ENCODE measurements around the gene ADAM10. TPM values are rescaled to one million over a fixed set of nuclear protein-coding genes. Genes with fewer than 3 reads are reported as not detected.
A peak's percentile ranks its signal among the peaks of the same experiment; 100 is the strongest.

ADAM10 gene
- polyA plus RNA-seq, 3 donors = 240 to 277 (median 243) TPM

DNA sequence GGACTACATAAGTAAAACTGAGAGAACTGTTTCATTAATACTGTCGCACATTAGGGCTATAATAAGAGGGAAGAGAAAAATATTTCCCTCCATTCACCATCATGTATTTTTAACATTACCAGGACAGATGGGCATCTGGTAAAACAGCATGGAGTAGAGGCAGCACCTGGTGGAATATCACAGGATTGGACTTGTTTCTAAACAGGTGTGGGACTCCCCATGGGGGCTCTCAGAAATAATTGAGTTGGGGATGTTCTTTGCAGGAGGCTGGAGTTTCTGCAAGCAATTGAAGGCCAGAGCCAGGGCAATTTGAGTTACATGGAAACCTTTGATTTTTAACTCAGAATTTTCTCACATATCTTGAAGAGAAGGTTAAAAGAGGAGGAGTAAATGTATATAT is 13.2 kb upstream of the ADAM10 start:
- no peak for DNase-seq (ENCODE audit: extremely low read depth in 1 of 11, low read depth in 9 of 11, low spot score in 4 of 11)

DNA sequence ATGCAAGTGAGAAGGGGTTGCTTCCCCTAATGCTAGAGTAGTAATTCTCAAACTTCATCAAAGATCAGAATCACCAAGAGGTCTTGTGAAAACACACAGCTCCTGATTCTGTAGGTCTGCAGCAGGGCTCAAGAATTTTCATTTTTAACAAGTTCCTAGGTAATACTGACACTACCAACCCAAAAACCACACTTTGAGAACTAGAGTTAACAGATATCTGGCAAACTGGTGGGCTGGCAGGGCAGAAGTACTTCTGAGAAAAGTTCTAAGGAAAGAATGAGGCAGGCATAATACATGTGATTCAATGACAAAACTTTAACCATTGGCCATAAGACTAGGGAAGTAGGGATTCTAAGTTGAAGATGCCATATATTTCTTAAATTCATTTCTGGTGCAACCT is 12.8 kb upstream of the ADAM10 start:
- DNase-seq (ENCODE audit: extremely low read depth in 1 of 11, low read depth in 9 of 11, low spot score in 4 of 11) = no peak

DNA sequence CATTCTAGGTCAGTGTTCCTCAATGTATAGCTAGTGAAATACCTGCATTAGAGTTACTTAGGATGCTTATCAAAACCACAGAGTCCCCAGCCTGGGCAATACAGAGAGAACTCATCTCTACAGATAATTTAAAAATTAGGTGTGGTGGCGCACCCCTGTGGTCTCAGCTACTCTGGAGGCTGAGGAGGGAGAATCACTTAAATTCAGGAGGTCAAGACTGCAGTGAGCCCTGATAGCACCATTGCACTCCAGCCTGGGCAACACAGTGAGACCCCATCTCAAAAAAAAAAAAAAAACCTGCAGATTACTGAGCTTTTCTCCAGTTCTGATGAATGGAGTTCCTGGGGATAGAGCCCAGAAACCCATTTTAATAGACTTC is 11.5 kb upstream of the ADAM10 start:
- DNase-seq (ENCODE audit: extremely low read depth in 1 of 11, low read depth in 9 of 11, low spot score in 4 of 11) = no peak

DNA sequence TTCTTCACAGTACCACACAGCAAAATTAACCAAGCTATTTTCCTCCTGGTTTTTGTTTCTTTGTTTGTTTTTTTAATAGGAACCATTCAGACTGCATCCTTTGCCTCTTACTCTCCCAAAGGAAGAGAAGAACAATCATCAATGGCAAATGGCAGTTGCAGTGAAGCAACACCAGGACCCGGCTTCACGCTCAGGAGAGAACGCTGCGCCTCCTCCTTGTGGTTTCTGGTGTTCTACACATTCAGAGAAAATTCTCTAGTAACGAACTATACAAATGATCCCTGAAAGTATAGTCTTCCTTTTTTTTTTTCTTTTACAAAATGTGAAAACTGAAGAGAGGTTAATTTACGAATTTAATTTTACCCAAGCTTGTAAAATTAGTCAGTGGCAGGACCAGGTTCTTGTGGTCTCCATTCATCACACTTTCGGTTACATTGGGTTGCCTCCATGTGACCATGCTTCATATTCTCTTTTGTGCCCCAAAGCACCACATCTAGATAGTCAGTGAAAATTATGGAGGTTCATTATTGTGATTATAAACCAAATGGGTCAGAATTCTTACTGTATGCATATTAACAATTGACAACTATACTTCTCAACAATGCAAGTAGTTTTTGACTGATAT is 11.0 kb upstream of the ADAM10 start:
- no peak for DNase-seq (ENCODE audit: extremely low read depth in 1 of 11, low read depth in 9 of 11, low spot score in 4 of 11)

DNA sequence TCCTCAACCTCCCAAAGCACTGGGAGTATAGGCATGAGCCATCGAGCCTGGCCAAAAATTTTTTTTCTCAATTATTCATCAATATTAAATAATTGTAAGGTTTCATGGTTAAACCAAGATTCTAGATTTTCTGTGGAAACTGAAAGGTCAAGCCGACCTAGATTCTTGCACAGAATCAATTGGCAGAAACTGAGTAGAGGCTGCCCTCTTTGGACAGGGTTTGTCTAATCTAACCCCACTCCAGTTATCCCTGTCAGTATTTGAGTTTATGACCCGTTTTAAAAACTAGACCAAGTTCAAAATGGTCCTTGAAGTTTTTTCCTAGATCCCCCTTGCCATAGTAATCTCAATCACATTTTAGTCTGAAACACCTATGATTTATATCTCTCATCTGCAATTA is 8.6 kb upstream of the ADAM10 start:
- DNase-seq (ENCODE audit: extremely low read depth in 1 of 11, low read depth in 9 of 11, low spot score in 4 of 11) = no peak

DNA sequence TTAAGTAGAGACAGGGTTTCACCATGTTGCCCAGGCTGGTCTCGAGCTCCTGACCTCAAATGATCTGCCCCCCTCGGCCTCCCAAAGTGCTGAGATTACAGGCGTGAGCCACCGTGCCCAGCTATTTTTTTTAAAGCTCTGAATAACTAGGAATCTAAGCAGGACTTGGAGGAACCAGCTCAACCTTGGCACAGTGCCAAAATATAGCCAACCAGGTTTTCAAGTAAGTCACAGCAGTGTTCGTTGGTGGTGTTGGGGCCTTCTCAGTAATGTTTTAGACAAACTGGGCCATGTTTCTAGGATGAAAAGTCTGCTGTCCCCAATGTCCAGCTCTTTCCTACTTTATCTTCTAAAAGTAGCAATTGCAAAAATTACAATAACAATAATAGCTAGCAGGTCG is 6.4 kb upstream of the ADAM10 start:
- DNase-seq (ENCODE audit: extremely low read depth in 1 of 11, low read depth in 9 of 11, low spot score in 4 of 11) = peak in 1 of 11 donors; percentile 27

DNA sequence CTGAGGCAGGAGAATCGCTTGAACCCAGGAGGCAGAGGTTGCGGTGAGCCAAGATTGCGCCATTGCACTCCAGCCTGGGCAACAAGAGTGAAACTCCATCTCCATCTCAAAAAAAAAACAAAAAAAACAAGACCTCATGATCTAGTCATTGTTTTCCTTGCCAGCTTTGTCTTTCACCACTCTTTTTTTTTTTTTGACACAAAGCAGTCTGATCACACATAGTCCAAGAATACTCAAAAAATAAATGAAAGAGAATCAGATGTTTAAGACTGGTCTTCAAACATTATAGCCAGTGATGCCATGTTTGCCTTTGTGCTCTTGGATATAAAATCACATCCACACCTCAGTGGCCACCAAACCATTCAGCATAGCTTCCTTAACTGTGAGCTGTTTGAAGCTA is 5.8 kb upstream of the ADAM10 start:
- no peak for DNase-seq (ENCODE audit: extremely low read depth in 1 of 11, low read depth in 9 of 11, low spot score in 4 of 11)

DNA sequence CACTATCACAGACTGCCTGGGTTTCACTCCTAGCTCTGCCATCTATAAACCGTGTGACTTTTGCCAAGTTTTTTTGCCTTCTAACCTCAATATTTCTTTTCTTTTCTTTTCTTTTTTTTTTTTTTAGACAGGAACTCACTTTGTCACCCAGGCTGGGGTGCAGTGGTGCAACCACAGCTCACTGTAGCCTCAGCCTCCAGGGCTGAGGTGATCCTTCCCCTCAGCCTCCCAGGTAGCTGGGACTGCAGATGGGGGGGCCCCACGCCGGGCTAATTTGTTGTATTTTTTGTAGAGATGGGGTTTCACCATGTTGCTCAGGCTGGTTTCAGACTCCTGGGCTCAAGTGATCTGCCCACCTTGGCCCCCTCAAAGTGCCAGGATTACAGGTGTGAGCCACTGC is 3.2 kb upstream of the ADAM10 start:
- DNase-seq (ENCODE audit: extremely low read depth in 1 of 11, low read depth in 9 of 11, low spot score in 4 of 11) = no peak

DNA sequence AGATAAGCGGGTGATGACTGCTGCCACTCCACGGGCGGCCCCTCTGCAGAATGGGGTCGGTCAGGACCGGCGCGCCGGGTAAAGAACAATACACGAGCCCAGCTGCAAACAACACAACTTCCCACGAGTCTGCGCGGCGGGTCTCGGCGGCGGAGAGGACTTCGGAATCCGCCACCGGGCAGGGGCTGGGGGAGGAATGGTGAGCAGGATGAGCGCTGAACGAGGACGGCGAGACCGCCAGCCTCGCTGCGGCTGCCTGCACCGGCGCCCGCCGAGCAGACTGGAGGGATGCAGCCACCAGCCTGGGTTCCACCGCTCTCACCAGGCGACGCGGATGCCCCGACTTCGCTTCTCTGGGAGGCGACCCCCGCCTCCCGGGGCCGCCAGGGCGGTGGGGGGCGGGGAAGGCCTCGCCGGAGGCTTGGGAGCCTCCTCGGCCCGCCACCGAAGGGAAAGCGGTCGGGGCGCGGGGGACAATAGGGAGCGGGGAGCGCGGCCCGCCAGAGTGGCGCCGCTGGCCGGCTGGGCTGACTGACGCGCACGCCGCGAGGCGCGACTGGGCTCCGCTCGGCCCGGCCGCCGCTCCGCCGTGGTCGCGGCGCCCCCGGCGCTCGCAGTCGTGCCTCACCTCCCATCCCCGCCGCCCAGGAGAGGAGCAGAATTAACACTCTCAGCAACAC is 515 bp downstream of the ADAM10 start:
- DNase-seq (ENCODE audit: extremely low read depth in 1 of 11, low read depth in 9 of 11, low spot score in 4 of 11) = peak in 6 of 11 donors; percentile 33 to 44 (median 42)

DNA sequence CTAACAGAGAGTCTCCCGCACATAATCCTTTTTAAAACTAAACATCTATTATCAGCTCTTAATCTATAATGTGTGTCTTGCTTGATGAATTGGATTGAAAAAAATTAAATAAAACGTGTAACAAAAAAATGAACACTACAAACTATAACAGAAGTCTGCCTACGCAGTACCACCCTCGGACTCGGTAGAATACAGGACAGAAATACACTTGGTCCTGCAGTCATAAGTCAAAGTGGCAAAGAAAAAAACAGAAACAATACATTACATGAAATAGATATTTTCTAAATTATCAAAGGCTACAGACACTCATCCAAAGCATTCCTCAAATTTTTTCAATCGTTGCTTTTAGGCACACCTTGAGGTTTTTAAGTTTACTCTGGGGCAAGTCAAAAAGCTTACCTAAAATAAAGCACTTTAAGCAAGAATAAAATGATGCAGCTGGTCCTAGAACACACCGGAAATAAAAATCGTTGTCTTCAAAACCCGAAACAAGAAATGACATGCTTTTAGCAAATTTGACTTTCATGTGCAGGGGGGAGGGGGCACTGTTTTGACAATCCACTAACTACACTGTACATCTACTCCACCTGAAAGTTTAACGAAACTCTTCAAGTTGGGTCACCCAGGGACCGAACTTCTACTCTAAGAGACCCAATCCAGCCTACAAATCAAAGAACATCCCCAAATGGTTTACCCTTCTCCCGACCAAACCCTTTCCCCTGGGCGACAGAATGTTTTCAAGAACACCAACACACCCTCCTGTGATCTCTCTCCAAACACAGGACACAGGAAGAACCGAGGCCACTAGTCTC is 1.3 kb downstream of the ADAM10 start:
- no peak for DNase-seq (ENCODE audit: extremely low read depth in 1 of 11, low read depth in 9 of 11, low spot score in 4 of 11)

DNA sequence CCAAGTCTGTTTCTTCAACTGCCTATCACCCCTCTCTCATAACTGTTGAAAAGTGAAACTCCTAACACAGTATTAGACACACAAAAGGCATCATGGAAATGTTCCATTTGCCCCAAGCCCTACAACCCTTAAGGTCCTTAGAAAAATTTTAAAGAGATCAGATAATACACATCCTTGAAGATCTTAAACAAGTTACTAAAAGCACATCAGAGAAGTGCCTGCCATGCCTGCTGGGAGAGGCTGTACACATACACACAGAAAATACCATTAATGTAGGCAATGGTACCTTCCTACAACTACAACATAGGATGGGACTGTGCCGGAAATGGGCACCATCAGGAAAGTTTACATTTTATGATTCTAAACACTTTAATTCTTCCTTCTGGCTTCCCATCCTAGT is 3.3 kb downstream of the ADAM10 start:
- no peak for DNase-seq (ENCODE audit: extremely low read depth in 1 of 11, low read depth in 9 of 11, low spot score in 4 of 11)

DNA sequence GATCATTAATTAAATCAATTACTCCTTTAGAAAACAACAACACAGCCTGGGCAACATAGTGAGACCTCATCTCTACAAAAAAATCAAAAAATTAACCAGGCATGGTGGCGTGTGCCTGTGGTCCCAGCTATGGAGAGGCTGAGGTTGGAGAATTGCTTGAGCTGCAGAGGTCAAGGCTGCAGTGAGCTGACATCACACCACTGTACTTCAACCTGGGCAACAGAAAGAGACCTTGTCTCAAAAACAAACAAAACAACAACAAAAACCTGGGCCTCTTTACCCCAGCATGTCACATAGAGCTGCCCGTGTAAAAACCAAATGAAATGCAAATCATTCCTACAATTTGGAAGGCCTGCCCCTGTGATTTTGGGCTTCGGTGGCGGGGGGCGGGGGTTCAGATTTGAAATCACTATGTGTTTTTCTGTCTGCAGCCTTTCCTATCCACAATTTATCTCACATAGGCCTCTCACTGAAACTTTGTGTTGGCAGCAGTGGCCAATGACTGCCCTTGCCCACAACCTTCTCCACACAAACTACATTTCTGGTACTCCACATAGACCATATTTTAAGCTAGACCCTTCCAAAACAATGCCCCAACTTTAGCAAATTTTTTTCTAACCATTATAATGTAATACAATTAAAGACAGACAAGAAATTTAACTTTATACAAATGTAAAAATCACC is 6.5 kb downstream of the ADAM10 start:
- DNase-seq (ENCODE audit: extremely low read depth in 1 of 11, low read depth in 9 of 11, low spot score in 4 of 11) = no peak

DNA sequence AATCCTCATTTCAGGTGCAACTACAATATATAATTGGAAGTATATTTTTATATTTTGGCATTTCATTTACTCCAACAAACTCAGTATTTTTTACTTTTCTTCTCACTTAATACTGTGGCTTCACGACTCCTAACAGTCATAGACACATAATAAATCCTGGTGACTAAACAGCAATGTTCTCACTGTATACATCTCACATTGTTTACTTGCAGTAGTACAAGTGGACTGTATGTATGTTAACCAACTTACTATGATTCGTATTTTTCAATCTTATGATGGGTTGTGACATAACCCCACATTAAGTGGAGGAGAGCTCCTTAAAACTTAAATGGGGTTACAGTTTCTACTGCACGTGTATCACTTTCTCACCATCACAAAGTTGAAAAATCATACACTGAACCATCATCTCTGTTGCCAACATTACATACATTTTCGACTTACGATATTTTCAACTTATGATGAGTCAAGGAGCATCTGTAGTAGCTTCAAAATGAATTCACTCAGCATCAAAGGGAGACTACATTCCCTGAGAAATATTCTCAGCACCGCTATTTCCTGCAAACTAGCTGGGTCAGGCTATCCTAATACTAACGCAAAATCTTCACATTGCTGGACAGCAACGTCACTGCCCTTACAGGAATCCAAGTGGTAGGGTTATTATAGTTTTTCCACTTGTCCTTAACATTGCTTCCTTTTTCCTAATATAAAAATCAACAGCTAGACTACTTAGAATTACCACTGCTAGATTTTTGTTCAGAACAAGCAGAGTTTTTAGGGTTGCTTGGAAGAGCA is 7.3 kb downstream of the ADAM10 start:
- no peak for DNase-seq (ENCODE audit: extremely low read depth in 1 of 11, low read depth in 9 of 11, low spot score in 4 of 11)

DNA sequence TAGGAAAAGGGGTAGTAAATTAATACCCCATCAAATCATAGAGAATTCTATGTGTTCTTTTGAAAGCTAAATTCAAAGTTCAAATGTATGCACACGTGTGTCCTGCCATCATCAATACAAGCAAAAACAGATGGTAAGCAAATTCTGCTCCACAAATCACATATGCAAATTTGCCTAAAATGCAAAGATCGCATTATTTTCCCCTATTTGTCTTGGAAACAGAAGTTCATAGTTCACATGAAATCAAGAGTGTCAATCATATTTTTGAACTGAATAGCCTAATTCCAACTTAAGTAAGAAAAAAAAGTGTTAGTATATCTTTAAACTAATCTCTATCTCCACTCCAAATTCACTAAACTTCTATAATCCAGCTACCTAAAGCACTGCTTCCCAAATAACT is 8.5 kb downstream of the ADAM10 start:
- DNase-seq (ENCODE audit: extremely low read depth in 1 of 11, low read depth in 9 of 11, low spot score in 4 of 11) = no peak

DNA sequence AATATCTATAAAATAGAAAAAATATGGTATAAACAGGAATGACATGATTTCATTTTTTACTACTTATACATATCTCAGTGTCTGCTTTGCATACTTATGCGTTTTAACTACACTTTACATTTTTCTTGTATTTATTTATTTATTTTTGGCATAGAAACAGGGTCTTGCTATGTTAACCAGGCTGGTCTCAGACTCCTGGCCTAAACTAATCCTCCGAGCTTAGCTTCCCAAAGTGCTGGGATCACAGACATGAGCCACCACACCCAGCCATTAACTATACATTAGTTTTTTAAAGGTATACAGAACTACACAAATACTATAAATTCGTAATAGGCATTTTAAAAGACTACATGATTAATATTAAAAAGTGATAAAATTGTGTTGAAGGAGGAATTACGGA is 9.1 kb downstream of the ADAM10 start:
- DNase-seq (ENCODE audit: extremely low read depth in 1 of 11, low read depth in 9 of 11, low spot score in 4 of 11) = no peak

DNA sequence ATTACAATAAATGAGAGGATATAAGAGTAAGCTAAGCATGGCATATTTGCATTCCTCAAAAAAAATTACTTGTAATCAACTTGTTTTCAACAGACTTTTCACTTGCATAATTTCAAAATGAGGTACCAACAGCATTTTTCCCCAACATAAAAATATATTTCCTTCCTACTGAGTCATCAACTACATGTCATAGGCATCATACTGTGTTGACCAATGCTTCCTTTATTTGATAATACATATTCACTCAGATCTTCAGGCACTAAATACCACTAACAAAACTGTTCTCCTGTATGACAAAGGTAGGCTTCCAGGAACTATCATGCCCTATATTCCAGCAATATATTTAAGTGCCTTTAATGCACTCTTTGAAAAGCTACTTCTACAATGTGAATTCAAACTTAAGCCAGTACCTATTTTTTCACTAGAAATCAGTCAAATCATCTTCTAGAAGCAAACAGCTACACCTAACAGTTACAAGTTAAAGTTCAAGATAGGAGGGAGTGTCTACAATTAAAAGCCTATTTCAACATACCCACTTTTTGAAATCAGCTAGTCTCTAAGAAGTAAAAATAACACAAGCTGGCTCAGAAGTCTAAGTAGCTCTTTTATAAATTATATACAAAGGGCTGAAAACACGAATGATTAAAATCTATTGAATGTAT is 11.3 kb downstream of the ADAM10 start:
- no peak for DNase-seq (ENCODE audit: extremely low read depth in 1 of 11, low read depth in 9 of 11, low spot score in 4 of 11)

DNA sequence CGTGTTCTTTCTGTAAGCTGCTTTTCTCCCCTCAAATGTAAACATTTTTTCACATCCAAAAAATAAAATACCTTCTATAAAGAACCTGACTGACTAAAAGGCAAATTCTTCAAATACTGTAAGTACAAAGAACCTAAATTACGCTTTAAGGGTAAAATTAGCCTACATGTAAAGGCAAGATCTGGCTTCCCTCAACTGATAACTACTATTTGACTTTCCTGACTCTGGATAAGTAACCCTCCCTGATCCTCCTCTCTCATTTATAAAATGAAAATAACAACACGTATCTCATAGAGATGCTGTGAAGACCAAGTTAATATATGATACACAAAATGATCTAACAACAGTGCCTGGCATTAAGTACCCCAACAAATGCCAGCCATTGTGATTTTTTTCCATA is 12.2 kb downstream of the ADAM10 start:
- no peak for DNase-seq (ENCODE audit: extremely low read depth in 1 of 11, low read depth in 9 of 11, low spot score in 4 of 11)

DNA sequence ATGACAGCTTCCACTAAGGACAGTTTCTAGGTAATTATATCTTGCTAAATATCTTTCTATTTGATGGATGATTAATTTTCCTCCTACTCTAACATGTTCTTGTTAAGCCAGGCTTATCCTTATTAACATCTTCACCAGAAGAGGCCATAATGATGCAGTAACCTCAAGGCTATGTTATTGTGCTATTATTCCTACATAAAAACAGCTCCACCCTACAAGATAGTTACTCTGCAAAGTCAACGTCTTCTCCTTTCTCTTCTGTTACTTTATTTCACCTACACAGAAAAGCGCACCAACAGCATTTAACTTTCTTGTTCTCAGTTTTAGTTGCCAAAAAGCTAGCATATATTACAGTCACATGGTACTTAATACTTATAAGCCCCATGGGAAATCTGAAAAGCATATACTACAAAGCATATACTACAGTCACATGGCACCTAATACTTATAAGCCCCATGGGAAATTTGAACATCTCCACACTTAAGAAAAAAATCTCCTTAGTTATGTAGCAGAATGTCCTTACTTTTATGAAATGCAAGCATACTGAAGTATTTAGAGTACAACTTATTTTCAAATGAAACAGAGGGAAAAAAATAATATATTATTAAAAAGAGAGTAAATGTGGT is 13.4 kb downstream of the ADAM10 start:
- DNase-seq (ENCODE audit: extremely low read depth in 1 of 11, low read depth in 9 of 11, low spot score in 4 of 11) = no peak
